Esophagus squamous epithelium (tissue), 4 donors: Measurements from ENCODE around the gene FOXRED2.

ENCODE experiments used
- CTCF ChIP-seq, 6 experiments: fragments of 450-650 bp in 4 of 6; fragments of 200-600 bp in 2 of 6; sonication (generic) in 2 of 6; IDR thresholded peaks; one replicate each; pipeline ENCODE4 v1.5.1; 2016 to 2019; ENCODE audit warnings: antibody characterized with exemption in 6 of 6, mild to moderate bottlenecking in 4 of 6, moderate library complexity in 4 of 6
- POLR2A ChIP-seq, 4 donors: fragments of 450-650 bp; IDR thresholded peaks; one replicate each; pipeline ENCODE4 v1.6.1; 2017; ENCODE audit warnings: antibody characterized with exemption in 4 of 4, mild to moderate bottlenecking in 4 of 4, moderate library complexity in 3 of 4

- TF ChIP-seq CTCF (IDR thresholded peaks at IDR 0.05), result peak in 1 of 6 experiments; percentile 7
- TF ChIP-seq POLR2A (IDR thresholded peaks at IDR 0.05), result peak in 3 of 4 donors; percentile 81 to 85 (median 84)
Observed at GRCh38 chr22:36481393-36482168, 25.3 kb downstream of the FOXRED2 start, which contains the start of gene TXN2.
